ENCODE results near the gene HPS4.
"Not testable (repeated sequence)": the region's sequence is repeated elsewhere in the genome, so short reads cannot be mapped to it uniquely, and the experiment has no call there.

The HPS4 gene

GRCh38 chr22:26442086-26442756 is 41.4 kb downstream of the HPS4 start:
- Histone ChIP-seq H3K4me3 (ENCODE audit: low read depth, low read length) (no peak overlapping the region), H3K27ac (ENCODE audit: low read depth, low read length) (no peak overlapping the region), H3K9me3 (ENCODE audit: control insufficient read depth, insufficient read depth, low read length) (no peaks in the 10 kb centered on the region), H3K27me3 (ENCODE audit: control insufficient read depth, insufficient read depth, low read length) (no peaks in the 10 kb centered on the region), H3K4me1 (ENCODE audit: control insufficient read depth, insufficient read depth, low read length) (no peaks in the 10 kb centered on the region), H3K36me3 (ENCODE audit: control insufficient read depth, insufficient read depth, low read length) (peaks cover 3% of the 10 kb centered on the region; the same call in 1 of the 2 replicates), H3K9ac (ENCODE audit: low read depth, low read length) (no peak overlapping the region)

- Histone ChIP-seq H3K36me3 (ENCODE audit: control insufficient read depth, insufficient read depth, low read length) (peaks cover 11% of the 10 kb centered on the region; the same call in 1 of the 2 replicates), H3K4me1 (ENCODE audit: control insufficient read depth, insufficient read depth, low read length) (no peaks in the 10 kb centered on the region), H3K9me3 (ENCODE audit: control insufficient read depth, insufficient read depth, low read length) (no peaks in the 10 kb centered on the region), H3K27ac (ENCODE audit: low read depth, low read length) (no peak overlapping the region), H3K9ac (ENCODE audit: low read depth, low read length) (no peak overlapping the region), H3K27me3 (ENCODE audit: control insufficient read depth, insufficient read depth, low read length) (no peaks in the 10 kb centered on the region), H3K4me3 (ENCODE audit: low read depth, low read length) (no peak overlapping the region)
These were observed 44.0 kb downstream of the HPS4 start for GRCh38 chr22:26439559-26439958.

- not testable (repeated sequence) for H3K4me1 ChIP-seq (ENCODE audit: control insufficient read depth, insufficient read depth, low read length); H3K27me3 ChIP-seq (ENCODE audit: control insufficient read depth, insufficient read depth, low read length); H3K4me3 ChIP-seq (ENCODE audit: low read depth, low read length); H3K9ac ChIP-seq (ENCODE audit: low read depth, low read length); H3K9me3 ChIP-seq (ENCODE audit: control insufficient read depth, insufficient read depth, low read length); H3K27ac ChIP-seq (ENCODE audit: low read depth, low read length)
- peaks cover 19% of the 10 kb centered on the region for H3K36me3 ChIP-seq (ENCODE audit: control insufficient read depth, insufficient read depth, low read length)
These were observed 44.8 kb downstream of the HPS4 start for GRCh38 chr22:26438776-26439175.

GRCh38 chr22:26437694-26438392 is 45.7 kb downstream of the HPS4 start:
- H3K27ac ChIP-seq (ENCODE audit: low read depth, low read length): no peak overlapping the region
- H3K36me3 ChIP-seq (ENCODE audit: control insufficient read depth, insufficient read depth, low read length): peaks cover 20% of the 10 kb centered on the region
- H3K4me3 ChIP-seq (ENCODE audit: low read depth, low read length): no peak overlapping the region
- H3K4me1 ChIP-seq (ENCODE audit: control insufficient read depth, insufficient read depth, low read length): no peaks in the 10 kb centered on the region
- H3K9me3 ChIP-seq (ENCODE audit: control insufficient read depth, insufficient read depth, low read length): no peaks in the 10 kb centered on the region
- H3K27me3 ChIP-seq (ENCODE audit: control insufficient read depth, insufficient read depth, low read length): no peaks in the 10 kb centered on the region
- H3K9ac ChIP-seq (ENCODE audit: low read depth, low read length): no peak overlapping the region

GRCh38 chr22:26436903-26437515 is 46.6 kb downstream of the HPS4 start:
- H3K27ac ChIP-seq (ENCODE audit: low read depth, low read length): no peak overlapping the region
- H3K4me1 ChIP-seq (ENCODE audit: control insufficient read depth, insufficient read depth, low read length): no peaks in the 10 kb centered on the region
- peaks cover 17% of the 10 kb centered on the region for H3K36me3 ChIP-seq (ENCODE audit: control insufficient read depth, insufficient read depth, low read length)

GRCh38 chr22:26435327-26436093 is 48.1 kb downstream of the HPS4 start:
- Histone ChIP-seq H3K9me3 (ENCODE audit: control insufficient read depth, insufficient read depth, low read length) (no peaks in the 10 kb centered on the region), H3K27me3 (ENCODE audit: control insufficient read depth, insufficient read depth, low read length) (peaks cover 1% of the 10 kb centered on the region; the same call in 1 of the 2 replicates), H3K4me3 (ENCODE audit: low read depth, low read length) (no peak overlapping the region), H3K36me3 (ENCODE audit: control insufficient read depth, insufficient read depth, low read length) (peaks cover 17% of the 10 kb centered on the region), H3K27ac (ENCODE audit: low read depth, low read length) (no peak overlapping the region), H3K4me1 (ENCODE audit: control insufficient read depth, insufficient read depth, low read length) (0 out of 2 replicates have a peak, but pooled peaks cover 2% of the 10 kb centered on the region), H3K9ac (ENCODE audit: low read depth, low read length) (no peak overlapping the region)

More at GRCh38 chr22:26436903-26437515, 46.6 kb downstream of the HPS4 start:
- Histone ChIP-seq H3K27me3 (ENCODE audit: control insufficient read depth, insufficient read depth, low read length) (no peaks in the 10 kb centered on the region), H3K4me3 (ENCODE audit: low read depth, low read length) (no peak overlapping the region), H3K9me3 (ENCODE audit: control insufficient read depth, insufficient read depth, low read length) (no peaks in the 10 kb centered on the region), H3K9ac (ENCODE audit: low read depth, low read length) (no peak overlapping the region)

- Histone ChIP-seq H3K4me1 (ENCODE audit: control insufficient read depth, insufficient read depth, low read length) (peaks cover 9% of the 10 kb centered on the region; the same call in 1 of the 2 replicates), H3K36me3 (ENCODE audit: control insufficient read depth, insufficient read depth, low read length) (peaks cover 17% of the 10 kb centered on the region), H3K27me3 (ENCODE audit: control insufficient read depth, insufficient read depth, low read length) (peaks cover 11% of the 10 kb centered on the region), H3K4me3 (ENCODE audit: low read depth, low read length) (no peak overlapping the region), H3K27ac (ENCODE audit: low read depth, low read length) (no peak overlapping the region), H3K9ac (ENCODE audit: low read depth, low read length) (no peak overlapping the region), H3K9me3 (ENCODE audit: control insufficient read depth, insufficient read depth, low read length) (no peaks in the 10 kb centered on the region)
These were observed 49.8 kb downstream of the HPS4 start for GRCh38 chr22:26433805-26434204.

GRCh38 chr22:26432619-26433311 is 50.8 kb downstream of the HPS4 start:
- Histone ChIP-seq H3K9me3 (ENCODE audit: control insufficient read depth, insufficient read depth, low read length) (no peaks in the 10 kb centered on the region), H3K27ac (ENCODE audit: low read depth, low read length) (no peak overlapping the region), H3K4me1 (ENCODE audit: control insufficient read depth, insufficient read depth, low read length) (peaks cover 9% of the 10 kb centered on the region; the same call in 1 of the 2 replicates), H3K4me3 (ENCODE audit: low read depth, low read length) (no peak overlapping the region), H3K9ac (ENCODE audit: low read depth, low read length) (no peak overlapping the region), H3K36me3 (ENCODE audit: control insufficient read depth, insufficient read depth, low read length) (peaks cover 17% of the 10 kb centered on the region), H3K27me3 (ENCODE audit: control insufficient read depth, insufficient read depth, low read length) (peaks cover 17% of the 10 kb centered on the region)

GRCh38 chr22:26431261-26431995 is 52.2 kb downstream of the HPS4 start:
- peaks cover 18% of the 10 kb centered on the region for H3K27me3 ChIP-seq (ENCODE audit: control insufficient read depth, insufficient read depth, low read length)
- H3K9ac ChIP-seq (ENCODE audit: low read depth, low read length): no peak overlapping the region
- peaks cover 17% of the 10 kb centered on the region for H3K36me3 ChIP-seq (ENCODE audit: control insufficient read depth, insufficient read depth, low read length)
- no peak overlapping the region for H3K4me3 ChIP-seq (ENCODE audit: low read depth, low read length)
- H3K9me3 ChIP-seq (ENCODE audit: control insufficient read depth, insufficient read depth, low read length): no peaks in the 10 kb centered on the region
- H3K4me1 ChIP-seq (ENCODE audit: control insufficient read depth, insufficient read depth, low read length): peaks cover 9% of the 10 kb centered on the region; the same call in 1 of the 2 replicates
- H3K27ac ChIP-seq (ENCODE audit: low read depth, low read length): no peak overlapping the region

- H3K36me3 ChIP-seq (ENCODE audit: control insufficient read depth, insufficient read depth, low read length): peaks cover 17% of the 10 kb centered on the region
- H3K27me3 ChIP-seq (ENCODE audit: control insufficient read depth, insufficient read depth, low read length): peaks cover 21% of the 10 kb centered on the region
- no peaks in the 10 kb centered on the region for H3K9me3 ChIP-seq (ENCODE audit: control insufficient read depth, insufficient read depth, low read length)
- peaks cover 9% of the 10 kb centered on the region; the same call in 1 of the 2 replicates for H3K4me1 ChIP-seq (ENCODE audit: control insufficient read depth, insufficient read depth, low read length)
- H3K9ac ChIP-seq (ENCODE audit: low read depth, low read length): no peak overlapping the region
- H3K27ac ChIP-seq (ENCODE audit: low read depth, low read length): no peak overlapping the region
- H3K4me3 ChIP-seq (ENCODE audit: low read depth, low read length): no peak overlapping the region
These were observed 53.0 kb downstream of the HPS4 start for GRCh38 chr22:26430600-26430999.
